Ascending aorta (tissue), 2 donors: ENCODE results near the gene BRINP1. TPM values are rescaled to one million over a fixed set of nuclear protein-coding genes. Genes with fewer than 3 reads are reported as not detected.

Experiments used
- DNase-seq, 2 donors: peaks; one replicate each; pipeline ENCODE4 v3.0.0-alpha.2; 2019; ENCODE audit warnings: low spot score in 2 of 2
- H3K27ac ChIP-seq, 2 donors: fragments of 200-600 bp; sonication (generic); one replicate each; pipeline ENCODE4 v1.5.1; 2016 to 2017; ENCODE audit warnings: mild to moderate bottlenecking in 1 of 2
- H3K27me3 ChIP-seq: fragments of 200-600 bp; sonication (generic); one replicate; pipeline ENCODE4 v1.5.1; 2017
- H3K36me3 ChIP-seq, 2 donors: fragments of 200-600 bp; sonication (generic); one replicate each; pipeline ENCODE4 v1.5.1; 2016
- H3K4me1 ChIP-seq, 2 donors: fragments of 200-600 bp; sonication (generic); one replicate each; pipeline ENCODE4 v1.5.1; 2016 to 2017; ENCODE audit warnings: mild to moderate bottlenecking in 1 of 2
- H3K4me3 ChIP-seq, 2 donors: fragments of 200-600 bp; sonication (generic); one replicate each; pipeline ENCODE4 v1.5.1; 2016 to 2017; ENCODE audit warnings: mild to moderate bottlenecking in 1 of 2
- H3K9me3 ChIP-seq, 2 donors: fragments of 200-600 bp; sonication (generic); one replicate each; pipeline ENCODE4 v1.5.1; 2016
- CTCF ChIP-seq, 3 experiments: fragments of 200-600 bp in 2 of 3; fragments of 450-650 bp in 1 of 3; sonication (generic) in 2 of 3; IDR thresholded peaks; one replicate each; pipeline ENCODE4 v1.5.1; 2016 to 2019; ENCODE audit warnings: antibody characterized with exemption in 3 of 3, mild to moderate bottlenecking in 1 of 3, moderate library complexity in 1 of 3
- intact Hi-C: fragments of 100-400 bp; cut with DNase I; formaldehyde crosslinking; loops from one replicate; pipeline ENCODE4 v1.15.1; 2023
- total RNA-seq: library from RNA; depleted of rRNA; stranded (reverse); fragments of >200 nt; gene quantifications from one replicate; pipeline ENCODE4 v1.1.0, GENCODE V29; 2016

BRINP1 gene
- total RNA-seq, 1 donor from 2014 or later = not detected

DNA sequence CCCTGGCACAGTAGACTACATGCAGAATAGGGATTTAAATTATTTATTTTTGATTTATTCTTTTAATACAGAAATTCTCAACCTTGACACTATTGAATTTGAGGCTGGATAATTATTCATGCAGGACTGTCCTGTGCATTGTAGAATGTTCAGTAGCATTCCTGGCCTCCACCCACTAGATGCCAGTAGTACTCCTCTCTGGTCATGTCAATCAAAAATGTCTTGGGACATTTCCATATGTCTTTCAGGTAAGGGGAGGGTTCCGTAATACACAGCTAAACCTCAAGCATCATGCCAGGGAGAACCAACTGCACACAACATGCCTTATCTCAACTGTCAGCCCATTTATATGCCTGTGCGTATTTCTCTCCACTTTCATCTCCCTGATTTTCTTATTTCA, 231.8 kb downstream of the BRINP1 start:
- DNase-seq = no peak
- TF ChIP-seq CTCF (IDR thresholded peaks at IDR 0.05) = no peak

DNA sequence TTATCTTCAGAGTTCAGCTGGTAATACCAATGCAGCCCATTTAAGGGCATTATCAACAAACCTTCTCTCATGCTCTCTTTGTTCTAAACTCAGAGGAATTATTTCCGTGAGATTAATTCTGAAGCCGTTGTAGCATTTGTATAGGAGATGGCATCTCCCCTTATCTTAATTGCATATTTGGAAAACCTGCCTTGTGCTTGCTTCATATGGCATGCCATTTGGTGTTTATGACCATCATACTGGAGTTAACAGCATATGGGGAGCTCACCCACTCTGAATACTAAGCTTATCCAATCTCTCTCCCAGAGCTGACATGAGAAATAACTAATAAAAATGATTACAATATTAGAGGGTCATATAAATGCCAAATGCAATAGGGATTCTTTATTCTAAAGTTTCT, 243.2 kb downstream of the BRINP1 start:
- no peaks in the 10 kb centered on the region for H3K36me3 ChIP-seq
- H3K27ac ChIP-seq = no peak overlapping the region
- intact Hi-C loops = no loop called here
- H3K9me3 ChIP-seq = no peaks in the 10 kb centered on the region
- DNase-seq = no peak
- no peak overlapping the region for H3K4me3 ChIP-seq
- no peaks in the 10 kb centered on the region for H3K27me3 ChIP-seq
- no peak for TF ChIP-seq CTCF (IDR thresholded peaks at IDR 0.05)
- no peaks in the 10 kb centered on the region for H3K4me1 ChIP-seq

More for the DNA sequence above, 231.8 kb downstream of the BRINP1 start:
- Histone ChIP-seq H3K4me1 (no peaks in the 10 kb centered on the region), H3K27me3 (no peaks in the 10 kb centered on the region), H3K4me3 (no peak overlapping the region), H3K9me3 (no peaks in the 10 kb centered on the region), H3K27ac (no peak overlapping the region), H3K36me3 (no peaks in the 10 kb centered on the region)
- intact Hi-C loops = no loop called here

- intact Hi-C loops = no loop called here
- Histone ChIP-seq H3K4me1 (no peaks in the 10 kb centered on the region), H3K36me3 (no peaks in the 10 kb centered on the region), H3K27ac (no peak overlapping the region), H3K9me3 (no peaks in the 10 kb centered on the region), H3K27me3 (no peaks in the 10 kb centered on the region), H3K4me3 (no peak overlapping the region)
- DNase-seq = no peak
- TF ChIP-seq CTCF (IDR thresholded peaks at IDR 0.05) = no peak
Observed at GRCh38 chr9:119121899-119122298, 247.3 kb downstream of the BRINP1 start.

DNA sequence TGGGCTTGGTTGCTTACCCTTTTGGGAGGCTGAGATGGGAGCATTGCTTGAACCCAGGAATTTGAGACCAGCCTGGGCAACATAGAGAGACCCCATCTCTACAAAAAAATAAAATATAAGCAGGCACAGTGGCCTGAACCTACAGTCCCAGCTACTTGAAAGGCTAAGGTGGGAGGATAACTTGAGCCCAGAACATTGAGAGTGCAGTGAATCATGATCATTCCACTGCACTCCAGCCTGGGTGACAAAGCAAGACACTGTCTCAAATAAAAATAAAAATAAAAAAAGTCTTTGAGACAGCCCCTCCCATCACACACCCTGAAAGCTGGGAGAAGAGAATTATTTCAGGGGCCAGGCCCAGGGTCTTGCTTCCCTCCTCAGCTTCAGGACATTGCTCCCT, 251.8 kb downstream of the BRINP1 start:
- H3K4me3 ChIP-seq = no peak overlapping the region

More for the DNA sequence above, 251.8 kb downstream of the BRINP1 start:
- Histone ChIP-seq H3K36me3 (no peaks in the 10 kb centered on the region), H3K9me3 (no peaks in the 10 kb centered on the region), H3K27me3 (no peaks in the 10 kb centered on the region), H3K4me1 (no peaks in the 10 kb centered on the region), H3K27ac (no peak overlapping the region)
- TF ChIP-seq CTCF (IDR thresholded peaks at IDR 0.05) = no peak
- intact Hi-C loops = no loop called here
- DNase-seq = no peak
